ENCODE data around the gene MYF5. TPM values are rescaled to one million over a fixed set of nuclear protein-coding genes. Genes with fewer than 3 reads are reported as not detected.
A peak's percentile ranks its signal among the peaks of the same experiment; 100 is the strongest.

Gene MYF5
- total and polyA plus RNA-seq, 10 of the 15 experiments (the other 5 are each of a cell fraction or from before 2014, with no cell fraction given), result not detected

DNA sequence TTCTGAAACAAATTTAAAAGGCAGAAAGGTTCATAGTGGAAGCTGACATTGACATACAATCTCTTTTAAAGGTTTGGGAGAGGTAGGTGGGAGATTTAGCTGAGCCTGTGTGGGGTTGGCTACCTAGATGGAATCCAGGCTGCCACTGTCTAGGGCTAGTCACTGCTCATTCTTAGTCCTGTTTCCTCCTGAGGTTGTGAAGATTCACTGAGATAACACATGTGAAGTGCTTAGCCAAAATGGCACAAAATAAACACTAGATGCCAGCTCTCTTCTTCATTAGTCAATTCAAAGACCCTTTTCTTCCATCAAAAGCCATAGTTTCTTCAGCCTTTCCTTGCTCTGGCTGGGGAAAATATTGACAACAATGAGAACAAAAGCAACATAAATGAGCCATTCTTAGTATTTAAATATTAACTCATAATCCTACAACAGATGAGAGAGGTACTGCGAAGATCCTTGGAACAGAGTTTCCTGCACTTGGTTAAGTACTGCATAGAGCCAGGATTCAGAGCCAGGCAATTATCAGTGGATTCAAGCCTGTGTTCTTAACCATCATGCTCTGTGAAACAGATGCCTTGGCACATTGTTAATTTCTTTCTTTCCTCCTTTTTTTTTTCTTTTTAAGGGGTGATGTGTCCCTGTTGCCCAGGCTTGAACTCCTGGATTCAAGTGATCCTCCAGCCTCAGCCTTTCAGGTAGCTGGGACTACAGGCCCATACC is 5.8 kb upstream of the MYF5 start:
- no peak overlapping the region for H3K27ac ChIP-seq (ENCODE audit: control insufficient read depth, insufficient read depth)
- no peak overlapping the region for H3K9ac ChIP-seq (ENCODE audit: control insufficient read depth, insufficient read depth, low read length)
- ATAC-seq (peak; percentile 68), DNase-seq (ENCODE audit: low read depth, low spot score) (no peak), FAIRE-seq (no peak)
- ChIA-PET RAD21 (ENCODE audit: unreplicated experiment) (no interaction called here), CTCF (interaction anchor here (0.7 to 2.3 kb wide), 17 partner anchors 10 to 1303 kb away, joined by 3 to 10 read pairs (median 3); no protein-coding TSS in a partner anchor), SMC1A (ENCODE audit: uncharacterized antibody, unreplicated experiment) (interaction anchor here (0.6 to 1.1 kb wide), 2 partner anchors 127 to 914 kb away, joined by 3 read pairs; no protein-coding TSS in a partner anchor), POLR2A (no interaction called here)
- no peaks in the 10 kb centered on the region for H3K79me2 ChIP-seq (ENCODE audit: control insufficient read depth, insufficient read depth, low read length)
- H3K27me3 ChIP-seq (replicated peaks in 1 of 2; ENCODE audit: control insufficient read depth in 2 of 2, insufficient read depth in 2 of 2, low read length in 1 of 2), result peaks cover 9 to 22% of the 10 kb centered on the region in 2 experiments
- H3K36me3 ChIP-seq (ENCODE audit: control insufficient read depth in 2 of 2, insufficient read depth in 2 of 2, low read length in 1 of 2), result no peaks in the 10 kb centered on the region
- in situ Hi-C loops (cut with MboI), result no loop called here
- H3K9me3 ChIP-seq (replicated peaks; ENCODE audit: control insufficient read depth, insufficient read depth, low read length), result no peaks in the 10 kb centered on the region
- H3K4me2 ChIP-seq (ENCODE audit: control insufficient read depth, insufficient read depth), result peak overlapping the region; percentile 3; the same call in 1 of the 2 replicates
- no peak for TF ChIP-seq MXI1 (IDR thresholded peaks at IDR 0.05; ENCODE audit: low read depth, low read length)
- no peak for TF ChIP-seq BCLAF1 (IDR thresholded peaks at IDR 0.05)
- no peak for TF ChIP-seq WRNIP1 (IDR thresholded peaks at IDR 0.05; ENCODE audit: borderline replicate concordance, low read depth, low read length)
- TF ChIP-seq HDAC2 (IDR thresholded peaks at IDR 0.05), result no peak
- no peak for TF ChIP-seq ZNF622 (IDR thresholded peaks at IDR 0.05)
- no peak for TF ChIP-seq MAX (IDR thresholded peaks at IDR 0.05; ENCODE audit: low read depth, low read length)
- TF ChIP-seq MTA3 (IDR thresholded peaks at IDR 0.05; ENCODE audit: borderline replicate concordance, low read length), result no peak
- TF ChIP-seq NFXL1 (IDR thresholded peaks at IDR 0.05; ENCODE audit: borderline replicate concordance), result no peak
- no peak for TF ChIP-seq NFIC (IDR thresholded peaks at IDR 0.05; ENCODE audit: low read depth, low read length)
- TF ChIP-seq CEBPB (IDR thresholded peaks at IDR 0.05; ENCODE audit: borderline replicate concordance in 1 of 2, low read depth in 2 of 2, low read length in 2 of 2), result no peak
- TF ChIP-seq TCF12 (IDR thresholded peaks at IDR 0.05; ENCODE audit: low read depth, low read length), result no peak
- no peak for TF ChIP-seq MLLT1 (IDR thresholded peaks at IDR 0.05)
- TF ChIP-seq JUNB (IDR thresholded peaks at IDR 0.05), result no peak
- TF ChIP-seq ZBED1 (IDR thresholded peaks at IDR 0.05; ENCODE audit: borderline replicate concordance), result no peak
- no TSS peak for BruUV-seq (replicated peaks)
- H4K20me1 ChIP-seq (ENCODE audit: control insufficient read depth, insufficient read depth), result no peaks in the 10 kb centered on the region
- intact Hi-C loops (cut with micrococcal nuclease; ENCODE audit: unreplicated experiment), result loop anchor here (5.0 kb wide), 1 partner anchor 239 kb away; no protein-coding TSS in a partner anchor
- H2AFZ ChIP-seq (ENCODE audit: control insufficient read depth, low read depth, low read length), result no peak overlapping the region
- H3K4me3 ChIP-seq, result no peak overlapping the region
- WGBS (ENCODE audit: insufficient coverage, insufficient replicate concordance, low lambda C conversion rate, missing lambda C conversion rate), result 100% methylated on average over 1 of the region's 1 CpG
- no peaks in the 10 kb centered on the region for H3K4me1 ChIP-seq (ENCODE audit: control insufficient read depth, insufficient read depth, low read length)

Measured in GM12878 (cell line).